D721Med (cell line): ENCODE measurements around the gene IPO11.
"Not testable (repeated sequence)": the region's sequence is repeated elsewhere in the genome, so short reads cannot be mapped to it uniquely, and the experiment has no call there.

Source experiments
- DNase-seq: peaks from one replicate; pipeline ENCODE4 v3.0.0; 2011; ENCODE audit warnings: low spot score; ENCODE audit not compliant: insufficient read length
- FAIRE-seq: peaks from 2 replicates; lab custom pipeline; 2011; peaks lifted over from hg19 to GRCh38; lab: Jason Lieb, UNC
- CTCF ChIP-seq: IDR thresholded peaks from 2 replicates; pipeline ENCODE4 v1.5.1; 2012; ENCODE audit warnings: mild to moderate bottlenecking, control low read depth; ENCODE audit not compliant: insufficient read depth; ENCODE audit errors: missing control alignments

The IPO11 gene

DNA sequence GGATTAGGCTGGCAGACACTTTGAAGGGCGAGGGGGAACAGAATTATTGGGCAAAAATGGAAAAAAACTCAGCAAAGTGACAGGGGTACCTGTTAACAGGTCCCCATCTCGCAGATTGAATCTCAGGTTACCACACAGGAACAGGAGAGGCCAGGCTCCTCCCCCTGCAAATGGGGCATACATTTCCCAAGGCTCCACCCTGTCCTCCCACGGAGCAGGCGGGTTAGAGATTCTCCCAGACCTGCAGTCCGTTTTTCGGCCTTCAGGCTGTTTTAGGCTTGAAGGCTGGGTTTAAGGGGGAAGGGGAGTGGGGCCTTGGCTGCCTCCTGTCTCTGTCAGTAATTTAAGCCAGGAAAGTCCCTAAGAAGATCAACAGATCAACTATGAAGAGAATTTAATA is 208.7 kb downstream of the IPO11 start:
- no peak for FAIRE-seq
- TF ChIP-seq CTCF = no peak
- DNase-seq = no peak

DNA sequence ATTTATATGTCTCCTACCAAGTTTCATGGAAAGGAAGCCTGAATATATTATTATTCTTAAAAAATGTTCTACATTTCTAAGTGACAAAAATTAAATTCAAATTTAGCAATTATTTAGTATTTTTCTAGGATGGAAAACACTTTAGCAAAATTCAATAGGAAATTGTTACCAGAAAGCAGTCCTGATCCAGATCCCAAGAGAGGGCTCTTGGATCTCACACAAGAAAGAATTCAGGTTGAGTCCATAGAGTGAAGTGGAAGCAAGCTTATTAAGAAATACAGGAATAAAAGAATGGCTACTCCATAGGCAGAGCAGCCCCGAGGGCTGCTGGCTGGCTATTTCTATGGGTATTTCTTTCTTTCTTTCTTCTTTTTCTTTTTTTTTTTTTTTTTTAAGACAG is 210.7 kb downstream of the IPO11 start:
- DNase-seq = no peak
- TF ChIP-seq CTCF = no peak
- FAIRE-seq = no peak

GRCh38 chr5:62624436-62624835 is 211.9 kb downstream of the IPO11 start:
- FAIRE-seq, DNase-seq: not testable (repeated sequence)

- FAIRE-seq (no peak), DNase-seq (no peak)
- no peak for TF ChIP-seq CTCF
These were observed 214.0 kb downstream of the IPO11 start for GRCh38 chr5:62626534-62626933.

- FAIRE-seq (no peak), DNase-seq (no peak)
- TF ChIP-seq CTCF = no peak
These were observed 214.6 kb downstream of the IPO11 start for GRCh38 chr5:62627121-62627520.

DNA sequence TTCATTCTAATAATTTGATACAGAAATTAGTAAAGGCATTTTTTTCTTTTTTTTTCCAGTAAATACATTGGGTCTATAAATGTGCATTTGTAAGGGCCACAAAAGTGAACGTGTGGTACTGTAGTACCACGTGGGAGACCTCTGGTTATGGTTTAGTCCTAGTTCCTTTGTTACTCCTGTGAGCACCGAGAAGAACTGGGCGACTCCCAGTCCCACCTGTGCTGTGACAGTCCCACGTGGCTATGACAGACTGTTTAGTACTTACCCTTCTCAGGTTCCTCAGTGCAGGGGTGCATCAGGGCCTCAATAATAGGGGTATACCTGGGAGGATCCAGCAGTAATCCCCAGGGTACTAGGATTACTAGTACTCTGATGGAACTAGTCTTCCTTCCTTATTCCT is 215.3 kb downstream of the IPO11 start:
- TF ChIP-seq CTCF = no peak
- FAIRE-seq (no peak), DNase-seq (no peak)

DNA sequence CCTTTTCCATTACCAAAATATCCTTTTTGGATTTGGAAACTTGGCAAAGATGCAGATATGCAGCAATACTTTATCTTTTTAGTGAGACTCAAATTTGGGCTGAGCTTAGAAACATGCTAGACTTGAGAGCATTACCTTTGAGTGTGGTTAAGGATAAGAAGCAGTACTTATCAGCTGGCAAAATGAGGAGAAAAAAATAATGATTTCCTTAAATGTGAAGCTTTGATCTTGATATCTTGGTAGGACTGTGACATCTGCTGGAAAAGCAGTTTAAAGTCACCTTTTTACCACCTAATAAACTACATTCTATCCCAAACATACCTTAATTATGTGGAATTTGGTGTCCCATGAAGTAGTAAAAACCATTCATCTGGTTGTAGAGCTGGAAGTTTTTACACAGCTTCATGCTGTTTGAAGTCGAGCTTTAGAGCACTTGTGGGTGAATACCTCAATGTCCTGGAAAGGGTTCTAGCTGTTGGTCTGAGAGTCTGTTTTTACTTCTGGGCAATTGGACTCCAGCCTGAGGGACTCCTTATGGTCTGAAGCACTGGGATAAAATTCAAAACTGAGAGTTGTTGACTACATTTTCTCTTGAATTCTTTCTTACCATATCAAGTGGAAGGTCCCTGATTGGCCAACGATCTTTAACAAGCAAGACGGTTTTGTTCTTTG is 219.5 kb downstream of the IPO11 start:
- peak; percentile 8 for TF ChIP-seq CTCF
- FAIRE-seq (no peak), DNase-seq (no peak)
